ENCODE measurements around the gene SLC33A1. TPM values are rescaled to one million over a fixed set of nuclear protein-coding genes. Genes with fewer than 3 reads are reported as not detected.

Gene SLC33A1
- total and polyA plus RNA-seq, 2 experiments from 2014 or later, result 12.5 to 33.5 TPM

DNA sequence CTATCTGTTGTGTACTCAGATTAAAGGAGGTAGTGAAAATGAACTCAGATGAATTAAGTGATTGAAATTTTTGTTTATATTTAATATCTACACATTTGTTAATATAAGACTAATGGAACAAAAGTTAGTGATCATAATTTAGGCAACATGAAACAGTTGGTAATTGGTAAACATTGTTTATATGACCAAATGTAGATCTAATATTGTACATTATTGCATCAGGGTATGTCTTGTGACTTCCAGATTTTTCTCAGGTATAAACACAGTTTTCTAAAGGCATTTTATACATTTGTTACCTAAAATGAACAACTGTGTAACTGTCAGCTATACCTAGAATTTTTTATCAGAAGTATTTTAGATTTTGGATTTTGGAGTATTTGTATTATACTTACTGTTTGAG, 31.1 kb upstream of the SLC33A1 start:
- Mint-ChIP-seq H3K36me3 (ENCODE audit: low read depth) (no peaks in the 10 kb centered on the region), H3K27me3 (ENCODE audit: insufficient read depth, low read depth, poor library complexity) (no peaks in the 10 kb centered on the region), H3K9me3 (no peaks in the 10 kb centered on the region), H3K4me1 (peaks cover 8% of the 10 kb centered on the region; the same call in 2 of the 3 replicates), H3K4me3 (no peak overlapping the region), H3K27ac (no peak overlapping the region)
- H3K4me1 ChIP-seq (ENCODE audit: insufficient read depth), result no peaks in the 10 kb centered on the region
- H3K79me2 ChIP-seq (replicated peaks; ENCODE audit: insufficient read depth), result peaks cover 100% of the 10 kb centered on the region
- no peaks in the 10 kb centered on the region for H3K9me2 ChIP-seq (ENCODE audit: insufficient read depth)
- no peaks in the 10 kb centered on the region for H3F3A ChIP-seq (replicated peaks; ENCODE audit: low read depth)
- H3K4me2 ChIP-seq, result no peak overlapping the region
- ATAC-seq, result no peak
- peaks cover 45% of the 10 kb centered on the region for H4K20me1 ChIP-seq (replicated peaks; ENCODE audit: insufficient read depth)
- no peak overlapping the region for H3K27ac ChIP-seq (ENCODE audit: low read depth)
- no peak for DNase-seq (ENCODE audit: low spot score)
- H3K36me3 ChIP-seq (ENCODE audit: insufficient read depth), result no peaks in the 10 kb centered on the region
- TF ChIP-seq STAT1 (IDR thresholded peaks at IDR 0.05; ENCODE audit: unreplicated experiment), result no peak
- TF ChIP-seq REST (IDR thresholded peaks at IDR 0.05; ENCODE audit: unreplicated experiment), result no peak
- TF ChIP-seq EZH2 (IDR thresholded peaks at IDR 0.05; ENCODE audit: low read depth, unreplicated experiment), result no peak
- no peak for TF ChIP-seq NANOG (IDR thresholded peaks at IDR 0.05; ENCODE audit: borderline replicate concordance)
- no peaks in the 10 kb centered on the region for H3K27me3 ChIP-seq (ENCODE audit: insufficient read depth)
- H3K4me3 ChIP-seq, result no peak overlapping the region
- no peak overlapping the region for H2AFZ ChIP-seq

DNA sequence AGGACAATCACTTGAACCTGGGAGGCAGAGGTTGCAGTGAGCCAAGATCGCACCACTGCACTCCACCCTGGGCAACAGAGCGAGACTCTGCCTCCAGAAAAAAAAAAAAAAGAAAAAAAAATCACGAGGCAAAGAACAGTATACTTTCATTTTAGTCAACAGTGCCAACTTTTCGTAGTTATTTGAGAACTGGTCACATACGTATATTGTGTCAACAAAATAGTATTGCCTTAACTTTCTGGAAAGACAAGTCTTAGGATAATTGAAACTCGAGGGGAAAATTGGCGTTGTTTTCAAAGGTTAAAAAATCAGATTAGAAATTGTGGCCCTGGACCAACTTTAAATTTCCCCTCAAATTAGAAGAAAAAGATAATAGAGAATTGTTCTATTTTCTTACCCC, 30.1 kb upstream of the SLC33A1 start:
- Histone ChIP-seq H3K36me3 (ENCODE audit: insufficient read depth) (no peaks in the 10 kb centered on the region), H3K27me3 (ENCODE audit: insufficient read depth) (no peaks in the 10 kb centered on the region), H3F3A (replicated peaks; ENCODE audit: low read depth) (no peaks in the 10 kb centered on the region), H3K4me2 (no peak overlapping the region), H3K27ac (ENCODE audit: low read depth) (no peak overlapping the region), H3K79me2 (replicated peaks; ENCODE audit: insufficient read depth) (peaks cover 100% of the 10 kb centered on the region), H3K9me2 (ENCODE audit: insufficient read depth) (no peaks in the 10 kb centered on the region), H4K20me1 (replicated peaks; ENCODE audit: insufficient read depth) (peaks cover 41% of the 10 kb centered on the region), H2AFZ (no peak overlapping the region), H3K4me3 (no peak overlapping the region), H3K4me1 (ENCODE audit: insufficient read depth) (no peaks in the 10 kb centered on the region)
- Mint-ChIP-seq H3K36me3 (ENCODE audit: low read depth) (no peaks in the 10 kb centered on the region), H3K4me1 (peaks cover 4% of the 10 kb centered on the region; the same call in 2 of the 3 replicates), H3K4me3 (no peak overlapping the region), H3K27me3 (ENCODE audit: insufficient read depth, low read depth, poor library complexity) (peaks cover under 1% of the 10 kb centered on the region), H3K9me3 (no peaks in the 10 kb centered on the region), H3K27ac (no peak overlapping the region)
- no peak for DNase-seq (ENCODE audit: low spot score)
- no peak for ATAC-seq
- TF ChIP-seq, protein P1, sequence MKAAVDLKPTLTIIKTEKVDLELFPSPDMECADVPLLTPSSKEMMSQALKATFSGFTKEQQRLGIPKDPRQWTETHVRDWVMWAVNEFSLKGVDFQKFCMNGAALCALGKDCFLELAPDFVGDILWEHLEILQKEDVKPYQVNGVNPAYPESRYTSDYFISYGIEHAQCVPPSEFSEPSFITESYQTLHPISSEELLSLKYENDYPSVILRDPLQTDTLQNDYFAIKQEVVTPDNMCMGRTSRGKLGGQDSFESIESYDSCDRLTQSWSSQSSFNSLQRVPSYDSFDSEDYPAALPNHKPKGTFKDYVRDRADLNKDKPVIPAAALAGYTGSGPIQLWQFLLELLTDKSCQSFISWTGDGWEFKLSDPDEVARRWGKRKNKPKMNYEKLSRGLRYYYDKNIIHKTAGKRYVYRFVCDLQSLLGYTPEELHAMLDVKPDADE (IDR thresholded peaks at IDR 0.05), result no peak
- no peak for TF ChIP-seq EZH2 (IDR thresholded peaks at IDR 0.05; ENCODE audit: low read depth, unreplicated experiment)
- TF ChIP-seq ZNF114 (CRISPR knock-in tag; IDR thresholded peaks at IDR 0.05), result no peak
- TF ChIP-seq ZNF462 (CRISPR knock-in tag; IDR thresholded peaks at IDR 0.05), result no peak
- no peak for TF ChIP-seq JUNB (IDR thresholded peaks at IDR 0.05; ENCODE audit: unreplicated experiment)
- no peak for TF ChIP-seq STAT1 (IDR thresholded peaks at IDR 0.05; ENCODE audit: unreplicated experiment)
- TF ChIP-seq EZH2phosphoT487 (IDR thresholded peaks at IDR 0.05; ENCODE audit: unreplicated experiment), result no peak
- no peak for TF ChIP-seq CREB1 (CRISPR knock-in tag; IDR thresholded peaks at IDR 0.05; ENCODE audit: low read depth)

Data from GM23338 (cell line).